C4-2B (cell line): Measurements from ENCODE around the gene OSBPL1A.
A peak's percentile ranks its signal among the peaks of the same experiment; 100 is the strongest.

Experiments used
- H3K27ac ChIP-seq: fragments of 450-650 bp; 2 replicates; pipeline ENCODE4 v1.5.1; 2017
- CTCF ChIP-seq: fragments of 450-650 bp; conservative IDR thresholded peaks from 2 replicates; pipeline ENCODE4 v1.5.1; 2017; ENCODE audit warnings: mild to moderate bottlenecking
- ZFX ChIP-seq: fragments of 450-650 bp; IDR thresholded peaks from 2 replicates; pipeline ENCODE4 v1.6.1; 2017

Gene OSBPL1A

GRCh38 chr18:24398540-24398939 is 916 bp upstream of the OSBPL1A start:
- H3K27ac ChIP-seq = peak overlapping the region; percentile 91
- TF ChIP-seq ZFX (no peak), CTCF (no peak)

GRCh38 chr18:24397131-24397693 is 412 bp downstream of the OSBPL1A start:
- peak overlapping the region; percentile 91 for H3K27ac ChIP-seq
- TF ChIP-seq ZFX = no peak
- no peak for TF ChIP-seq CTCF

- TF ChIP-seq CTCF (no peak), ZFX (no peak)
Measured at GRCh38 chr18:24396082-24396633, 1.5 kb downstream of the OSBPL1A start.

GRCh38 chr18:24395049-24395795 is 2.4 kb downstream of the OSBPL1A start:
- H3K27ac ChIP-seq = no peak overlapping the region
- TF ChIP-seq ZFX (no peak), CTCF (no peak)

More at GRCh38 chr18:24396082-24396633, 1.5 kb downstream of the OSBPL1A start:
- H3K27ac ChIP-seq = no peak overlapping the region

DNA sequence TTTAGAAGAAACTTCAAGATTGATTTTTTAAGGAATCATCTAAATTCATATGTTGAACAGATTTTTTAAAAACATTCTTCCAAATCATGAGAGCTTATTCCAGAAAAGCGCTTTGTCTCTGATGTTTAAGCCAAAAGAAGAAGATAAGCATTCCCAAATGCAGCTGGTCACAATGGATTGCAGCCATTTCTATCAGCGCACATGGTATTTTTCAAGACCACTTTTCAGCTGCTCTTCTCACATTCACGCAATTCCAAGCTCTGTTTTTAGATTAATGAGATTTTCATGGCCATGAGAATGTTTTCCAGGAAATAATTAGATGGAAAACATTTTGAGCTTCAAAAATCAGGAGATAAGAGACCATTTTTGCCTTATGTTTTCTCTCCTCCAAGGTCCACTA is 8.7 kb downstream of the OSBPL1A start:
- H3K27ac ChIP-seq = no peak overlapping the region
- TF ChIP-seq ZFX = no peak
- TF ChIP-seq CTCF = no peak

GRCh38 chr18:24386681-24387080 is 10.9 kb downstream of the OSBPL1A start:
- TF ChIP-seq CTCF (no peak), ZFX (no peak)

GRCh38 chr18:24381126-24381525 is 16.5 kb downstream of the OSBPL1A start:
- TF ChIP-seq ZFX (no peak), CTCF (no peak)
- no peak overlapping the region for H3K27ac ChIP-seq

More at GRCh38 chr18:24386681-24387080, 10.9 kb downstream of the OSBPL1A start:
- no peak overlapping the region for H3K27ac ChIP-seq
